Measurements from ENCODE around the gene TM9SF2.
A peak's percentile ranks its signal among the peaks of the same experiment; 100 is the strongest.
"Not testable (repeated sequence)": the region's sequence is repeated elsewhere in the genome, so short reads cannot be mapped to it uniquely, and the experiment has no call there.

The TM9SF2 gene

GRCh38 chr13:99471221-99472121, 29.8 kb upstream of the TM9SF2 start:
- no peak overlapping the region for H3K27ac ChIP-seq (ENCODE audit: low read length)
- no peaks in the 10 kb centered on the region for H3K4me1 ChIP-seq (ENCODE audit: control insufficient read depth in 1 of 2, insufficient read depth in 2 of 2, low read length in 2 of 2)
- H3K4me3 ChIP-seq (ENCODE audit: low read depth in 1 of 2, low read length in 2 of 2): no peak overlapping the region
- no peaks in the 10 kb centered on the region for H3K36me3 ChIP-seq (ENCODE audit: control insufficient read depth in 1 of 2, insufficient read depth in 2 of 2, low read length in 2 of 2)
- no peaks in the 10 kb centered on the region for H3K9me3 ChIP-seq (ENCODE audit: control insufficient read depth in 1 of 2, low read length in 2 of 2)
- H3K27me3 ChIP-seq (ENCODE audit: low read depth, low read length): no peaks in the 10 kb centered on the region

GRCh38 chr13:99472122-99472440, 29.2 kb upstream of the TM9SF2 start:
- no peaks in the 10 kb centered on the region for H3K9me3 ChIP-seq (ENCODE audit: control insufficient read depth in 1 of 2, low read length in 2 of 2)
- no peaks in the 10 kb centered on the region for H3K27me3 ChIP-seq (ENCODE audit: low read depth, low read length)
- no peak overlapping the region for H3K27ac ChIP-seq (ENCODE audit: low read length)
- H3K4me3 ChIP-seq (ENCODE audit: low read depth in 1 of 2, low read length in 2 of 2): no peak overlapping the region
- no peaks in the 10 kb centered on the region for H3K4me1 ChIP-seq (ENCODE audit: control insufficient read depth in 1 of 2, insufficient read depth in 2 of 2, low read length in 2 of 2)
- H3K36me3 ChIP-seq (ENCODE audit: control insufficient read depth in 1 of 2, insufficient read depth in 2 of 2, low read length in 2 of 2): no peaks in the 10 kb centered on the region

GRCh38 chr13:99473515-99473914, 27.8 kb upstream of the TM9SF2 start:
- Histone ChIP-seq H3K4me1 (ENCODE audit: control insufficient read depth in 1 of 2, insufficient read depth in 2 of 2, low read length in 2 of 2) (no peaks in the 10 kb centered on the region), H3K9me3 (ENCODE audit: control insufficient read depth in 1 of 2, low read length in 2 of 2) (no peaks in the 10 kb centered on the region), H3K27ac (ENCODE audit: low read length) (no peak overlapping the region), H3K36me3 (ENCODE audit: control insufficient read depth in 1 of 2, insufficient read depth in 2 of 2, low read length in 2 of 2) (no peaks in the 10 kb centered on the region), H3K4me3 (ENCODE audit: low read depth in 1 of 2, low read length in 2 of 2) (no peak overlapping the region), H3K27me3 (ENCODE audit: low read depth, low read length) (no peaks in the 10 kb centered on the region)

- H3K4me1 ChIP-seq (ENCODE audit: control insufficient read depth in 1 of 2, insufficient read depth in 2 of 2, low read length in 2 of 2): no peaks in the 10 kb centered on the region
- H3K9me3 ChIP-seq (ENCODE audit: control insufficient read depth in 1 of 2, low read length in 2 of 2): no peaks in the 10 kb centered on the region
- H3K27me3 ChIP-seq (ENCODE audit: low read depth, low read length): no peaks in the 10 kb centered on the region
- H3K4me3 ChIP-seq (ENCODE audit: low read depth in 1 of 2, low read length in 2 of 2): no peak overlapping the region
- no peaks in the 10 kb centered on the region for H3K36me3 ChIP-seq (ENCODE audit: control insufficient read depth in 1 of 2, insufficient read depth in 2 of 2, low read length in 2 of 2)
- H3K27ac ChIP-seq (ENCODE audit: low read length): no peak overlapping the region
These were observed 24.6 kb upstream of the TM9SF2 start for GRCh38 chr13:99476648-99477047.

GRCh38 chr13:99477493-99477892, 23.8 kb upstream of the TM9SF2 start:
- no peaks in the 10 kb centered on the region for H3K9me3 ChIP-seq (ENCODE audit: control insufficient read depth in 1 of 2, low read length in 2 of 2)
- H3K4me3 ChIP-seq (ENCODE audit: low read depth in 1 of 2, low read length in 2 of 2): no peak overlapping the region
- no peaks in the 10 kb centered on the region for H3K4me1 ChIP-seq (ENCODE audit: control insufficient read depth in 1 of 2, insufficient read depth in 2 of 2, low read length in 2 of 2)
- no peaks in the 10 kb centered on the region for H3K27me3 ChIP-seq (ENCODE audit: low read depth, low read length)
- no peak overlapping the region for H3K27ac ChIP-seq (ENCODE audit: low read length)
- no peaks in the 10 kb centered on the region for H3K36me3 ChIP-seq (ENCODE audit: control insufficient read depth in 1 of 2, insufficient read depth in 2 of 2, low read length in 2 of 2)

GRCh38 chr13:99481366-99481765, 19.9 kb upstream of the TM9SF2 start:
- no peaks in the 10 kb centered on the region for H3K4me1 ChIP-seq (ENCODE audit: control insufficient read depth in 1 of 2, insufficient read depth in 2 of 2, low read length in 2 of 2)
- no peaks in the 10 kb centered on the region for H3K27me3 ChIP-seq (ENCODE audit: low read depth, low read length)
- no peaks in the 10 kb centered on the region for H3K36me3 ChIP-seq (ENCODE audit: control insufficient read depth in 1 of 2, insufficient read depth in 2 of 2, low read length in 2 of 2)
- no peak overlapping the region for H3K27ac ChIP-seq (ENCODE audit: low read length)
- H3K4me3 ChIP-seq (ENCODE audit: low read depth in 1 of 2, low read length in 2 of 2): no peak overlapping the region
- no peaks in the 10 kb centered on the region for H3K9me3 ChIP-seq (ENCODE audit: control insufficient read depth in 1 of 2, low read length in 2 of 2)

GRCh38 chr13:99484473-99484872, 16.8 kb upstream of the TM9SF2 start:
- Histone ChIP-seq H3K36me3 (ENCODE audit: control insufficient read depth in 1 of 2, insufficient read depth in 2 of 2, low read length in 2 of 2) (no peaks in the 10 kb centered on the region), H3K27ac (ENCODE audit: low read length) (no peak overlapping the region), H3K4me1 (ENCODE audit: control insufficient read depth in 1 of 2, insufficient read depth in 2 of 2, low read length in 2 of 2) (no peaks in the 10 kb centered on the region), H3K9me3 (ENCODE audit: control insufficient read depth in 1 of 2, low read length in 2 of 2) (no peaks in the 10 kb centered on the region), H3K4me3 (ENCODE audit: low read depth in 1 of 2, low read length in 2 of 2) (no peak overlapping the region), H3K27me3 (ENCODE audit: low read depth, low read length) (no peaks in the 10 kb centered on the region)

- H3K27me3 ChIP-seq (ENCODE audit: low read depth, low read length): no peaks in the 10 kb centered on the region
- no peak overlapping the region for H3K4me3 ChIP-seq (ENCODE audit: low read depth in 1 of 2, low read length in 2 of 2)
- H3K4me1 ChIP-seq (ENCODE audit: control insufficient read depth in 1 of 2, insufficient read depth in 2 of 2, low read length in 2 of 2): no peaks in the 10 kb centered on the region
- H3K9me3 ChIP-seq (ENCODE audit: control insufficient read depth in 1 of 2, low read length in 2 of 2): no peaks in the 10 kb centered on the region
- no peak overlapping the region for H3K27ac ChIP-seq (ENCODE audit: low read length)
- no peaks in the 10 kb centered on the region for H3K36me3 ChIP-seq (ENCODE audit: control insufficient read depth in 1 of 2, insufficient read depth in 2 of 2, low read length in 2 of 2)
These were observed 14.3 kb upstream of the TM9SF2 start for GRCh38 chr13:99486996-99487395.

GRCh38 chr13:99489028-99489427, 12.2 kb upstream of the TM9SF2 start:
- no peaks in the 10 kb centered on the region for H3K27me3 ChIP-seq (ENCODE audit: low read depth, low read length)
- H3K9me3 ChIP-seq (ENCODE audit: control insufficient read depth in 1 of 2, low read length in 2 of 2): no peaks in the 10 kb centered on the region
- H3K4me3 ChIP-seq (ENCODE audit: low read depth in 1 of 2, low read length in 2 of 2): no peak overlapping the region
- H3K27ac ChIP-seq (ENCODE audit: low read length): no peak overlapping the region
- H3K4me1 ChIP-seq (ENCODE audit: control insufficient read depth in 1 of 2, insufficient read depth in 2 of 2, low read length in 2 of 2): no peaks in the 10 kb centered on the region
- H3K36me3 ChIP-seq (ENCODE audit: control insufficient read depth in 1 of 2, insufficient read depth in 2 of 2, low read length in 2 of 2): no peaks in the 10 kb centered on the region

GRCh38 chr13:99491750-99492149, 9.5 kb upstream of the TM9SF2 start:
- not testable (repeated sequence) for H3K4me3 ChIP-seq (ENCODE audit: low read depth in 1 of 2, low read length in 2 of 2); H3K27ac ChIP-seq (ENCODE audit: low read length); H3K36me3 ChIP-seq (ENCODE audit: control insufficient read depth in 1 of 2, insufficient read depth in 2 of 2, low read length in 2 of 2); H3K9me3 ChIP-seq (ENCODE audit: control insufficient read depth in 1 of 2, low read length in 2 of 2); H3K27me3 ChIP-seq (ENCODE audit: low read depth, low read length); H3K4me1 ChIP-seq (ENCODE audit: control insufficient read depth in 1 of 2, insufficient read depth in 2 of 2, low read length in 2 of 2)

GRCh38 chr13:99495466-99496183, 5.6 kb upstream of the TM9SF2 start:
- peaks cover 12 to 23% of the 10 kb centered on the region in 2 donors for H3K4me1 ChIP-seq (ENCODE audit: control insufficient read depth in 1 of 2, insufficient read depth in 2 of 2, low read length in 2 of 2)
- no peaks in the 10 kb centered on the region for H3K9me3 ChIP-seq (ENCODE audit: control insufficient read depth in 1 of 2, low read length in 2 of 2)
- peak overlapping the region; percentile 58 to 62 for H3K4me3 ChIP-seq (ENCODE audit: low read depth in 1 of 2, low read length in 2 of 2)
- no peaks in the 10 kb centered on the region for H3K27me3 ChIP-seq (ENCODE audit: low read depth, low read length)
- peak overlapping the region; percentile 83 for H3K27ac ChIP-seq (ENCODE audit: low read length)
- H3K36me3 ChIP-seq (ENCODE audit: control insufficient read depth in 1 of 2, insufficient read depth in 2 of 2, low read length in 2 of 2): no peaks in the 10 kb centered on the region
